Keratinocyte (primary cell): ENCODE data around the gene POU6F1.

ENCODE experiments used
- EZH2 ChIP-seq: IDR thresholded peaks from one replicate; pipeline ENCODE4 v1.6.1; 2012; ENCODE audit warnings: inconsistent platforms, mild to moderate bottlenecking, low read length, moderate library complexity
- TF ChIP-seq, protein P1 (sequence below), 3 experiments: IDR thresholded peaks in 1 of 3; conservative IDR thresholded peaks in 1 of 3; optimal IDR thresholded peaks in 1 of 3; 2 replicates in 2 of 3; 3 replicates in 1 of 3; pipeline versions ENCODE3 to v1.5.1; 2011; ENCODE audit warnings: low read length in 3 of 3, mild to moderate bottlenecking in 3 of 3, moderate library complexity in 2 of 3, control low read depth in 1 of 3, inconsistent platforms in 1 of 3; ENCODE audit not compliant: insufficient read depth in 2 of 3; ENCODE audit errors: extremely low read depth in 1 of 3

DNA sequence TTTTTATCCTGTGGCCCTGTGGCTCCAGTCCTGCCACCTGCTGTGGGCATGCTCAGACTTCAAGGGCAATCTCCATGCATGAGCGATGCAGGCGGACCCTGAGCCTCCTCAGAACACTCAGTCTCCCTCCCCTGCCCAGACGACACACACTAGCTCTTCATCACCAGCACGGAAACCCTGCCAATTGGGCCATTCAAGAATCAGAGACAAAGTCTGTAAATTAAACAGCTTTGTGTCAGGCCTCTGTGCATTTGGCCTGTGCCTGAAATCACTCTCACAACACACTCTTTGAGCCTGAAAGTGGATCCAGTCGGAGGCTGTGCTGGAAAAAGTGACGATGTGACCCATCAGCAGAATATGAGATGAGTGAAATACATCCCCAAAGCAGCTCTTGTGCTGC lies 12.5 kb downstream of the POU6F1 start:
- TF ChIP-seq, protein P1, sequence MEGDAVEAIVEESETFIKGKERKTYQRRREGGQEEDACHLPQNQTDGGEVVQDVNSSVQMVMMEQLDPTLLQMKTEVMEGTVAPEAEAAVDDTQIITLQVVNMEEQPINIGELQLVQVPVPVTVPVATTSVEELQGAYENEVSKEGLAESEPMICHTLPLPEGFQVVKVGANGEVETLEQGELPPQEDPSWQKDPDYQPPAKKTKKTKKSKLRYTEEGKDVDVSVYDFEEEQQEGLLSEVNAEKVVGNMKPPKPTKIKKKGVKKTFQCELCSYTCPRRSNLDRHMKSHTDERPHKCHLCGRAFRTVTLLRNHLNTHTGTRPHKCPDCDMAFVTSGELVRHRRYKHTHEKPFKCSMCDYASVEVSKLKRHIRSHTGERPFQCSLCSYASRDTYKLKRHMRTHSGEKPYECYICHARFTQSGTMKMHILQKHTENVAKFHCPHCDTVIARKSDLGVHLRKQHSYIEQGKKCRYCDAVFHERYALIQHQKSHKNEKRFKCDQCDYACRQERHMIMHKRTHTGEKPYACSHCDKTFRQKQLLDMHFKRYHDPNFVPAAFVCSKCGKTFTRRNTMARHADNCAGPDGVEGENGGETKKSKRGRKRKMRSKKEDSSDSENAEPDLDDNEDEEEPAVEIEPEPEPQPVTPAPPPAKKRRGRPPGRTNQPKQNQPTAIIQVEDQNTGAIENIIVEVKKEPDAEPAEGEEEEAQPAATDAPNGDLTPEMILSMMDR (optimal IDR thresholded peaks at IDR 0.05 in 1 of 3, IDR thresholded peaks at IDR 0.05 in 1 of 3, conservative IDR thresholded peaks at IDR 0.05 in 1 of 3; ENCODE audit: extremely low read depth in 1 of 3, insufficient read depth in 2 of 3, low read length in 3 of 3) = no peak
- no peak for TF ChIP-seq EZH2
